K562 (cell line): Measurements from ENCODE around the gene KLHL34. TPM values are rescaled to one million over a fixed set of nuclear protein-coding genes. Genes with fewer than 3 reads are reported as not detected.

Experiments
- ATAC-seq: fragments of 200-7000 bp; cut with Tn5 transposase; 3 replicates; pipeline ENCODE4 v1.9.1; 2020; ENCODE audit warnings: moderate library complexity
- BruUV-seq: library from RNA; stranded (reverse); fragments of 400-500 nt; replicated peaks from 2 replicates; lab custom pipeline; 2021; lab: Mats Ljungman, UMichigan
- CTCF ChIA-PET: fragments of 300-600 bp; formaldehyde crosslinking; extraction: SDS; loops from one replicate; lab custom pipeline; 2021; ENCODE audit warnings: low intra/inter-chr PET ratio; lab: Yijun Ruan, JAX
- POLR2A ChIA-PET: fragments of 300-600, 350-650 bp; sonication (Branson Sonifier 250); formaldehyde crosslinking; extraction: SDS; loops from one replicate; lab custom pipeline; 2021; ENCODE audit warnings: antibody characterized with exemption, inconsistent platforms; lab: Yijun Ruan, JAX
- DNase-seq, 4 experiments: peaks; one replicate each; pipeline versions ENCODE4 v3.0.0 to v3.0.0-alpha.2; 2011 to 2018; ENCODE audit warnings: low spot score in 3 of 4, mixed read lengths in 3 of 4; ENCODE audit errors: extremely low read depth in 1 of 4
- FAIRE-seq: peaks from 2 replicates; lab custom pipeline; 2011; peaks lifted over from hg19 to GRCh38; lab: Jason Lieb, UNC
- H2AFZ ChIP-seq: 2 replicates; pipeline ENCODE4 v1.6.0; 2011; ENCODE audit warnings: low read depth, low read length, control low read depth, inconsistent platforms
- H3K27ac ChIP-seq: fragments of 200-600 bp; 3 replicates; pipeline ENCODE4 v1.8.0; 2011; ENCODE audit warnings: low read depth, mild to moderate bottlenecking, control low read depth, inconsistent platforms, low read length, moderate library complexity, mixed read lengths; ENCODE audit errors: extremely low read depth
- H3K27me3 ChIP-seq, 2 experiments: fragments of 300-600 bp in 1 of 2; 2 replicates in 1 of 2; 3 replicates in 1 of 2; pipeline versions ENCODE4 v1.6.0 to v1.8.0; 2011; ENCODE audit warnings: inconsistent platforms in 2 of 2, low read length in 2 of 2, mild to moderate bottlenecking in 1 of 2, mixed read lengths in 1 of 2, moderate library complexity in 1 of 2; ENCODE audit not compliant: control insufficient read depth in 2 of 2, insufficient read depth in 2 of 2
- H3K36me3 ChIP-seq: fragments of 300-600 bp; 3 replicates; pipeline ENCODE4 v1.8.0; 2011; ENCODE audit warnings: mild to moderate bottlenecking, low read length, inconsistent platforms; ENCODE audit not compliant: control insufficient read depth, insufficient read depth
- H3K4me1 ChIP-seq, 2 experiments: fragments of 200-600 bp in 1 of 2; replicated peaks in 1 of 2; 2 replicates in 1 of 2; 3 replicates in 1 of 2; pipeline versions ENCODE4 v1.5.1 to v1.8.0; 2011; ENCODE audit warnings: inconsistent platforms in 2 of 2, low read length in 2 of 2, mild to moderate bottlenecking in 1 of 2, mixed read lengths in 1 of 2, moderate library complexity in 1 of 2; ENCODE audit not compliant: control insufficient read depth in 2 of 2, insufficient read depth in 2 of 2
- H3K4me2 ChIP-seq: 2 replicates; pipeline ENCODE4 v1.6.1; 2011; ENCODE audit warnings: low read length, control low read depth, inconsistent platforms, mixed read lengths; ENCODE audit not compliant: insufficient read depth
- H3K4me3 ChIP-seq: fragments of 200-600 bp; sonication (generic), shearing (Covaris generic); 2 replicates; pipeline ENCODE4 v1.5.1; 2016; ENCODE audit warnings: control low read depth, inconsistent platforms
- H3K79me2 ChIP-seq: fragments of 200-600 bp; 3 replicates; pipeline ENCODE4 v1.8.0; 2011; ENCODE audit warnings: low read length, inconsistent platforms; ENCODE audit not compliant: control insufficient read depth, insufficient read depth
- H3K9ac ChIP-seq, 2 experiments: 2 replicates each; pipeline versions ENCODE4 v1.6.0 to v1.6.1; 2011; ENCODE audit warnings: low read depth in 2 of 2, low read length in 2 of 2, control low read depth in 1 of 2, inconsistent platforms in 1 of 2, mild to moderate bottlenecking in 1 of 2, mixed read lengths in 1 of 2; ENCODE audit not compliant: insufficient read depth in 1 of 2
- H3K9me1 ChIP-seq: one replicate; pipeline ENCODE4 v1.6.0; 2011; ENCODE audit warnings: inconsistent platforms, mild to moderate bottlenecking, low read length, moderate library complexity; ENCODE audit not compliant: control insufficient read depth, insufficient read depth
- H3K9me3 ChIP-seq: replicated peaks from 2 replicates; pipeline ENCODE4 v1.5.1; 2011; ENCODE audit warnings: low read depth, low read length, inconsistent platforms; ENCODE audit not compliant: control insufficient read depth, insufficient read depth
- H4K20me1 ChIP-seq: replicated peaks from 2 replicates; pipeline ENCODE4 v1.6.1; 2011; ENCODE audit warnings: low read length, inconsistent platforms, mixed read lengths; ENCODE audit not compliant: control insufficient read depth, insufficient read depth
- HCFC1 ChIP-seq: IDR thresholded peaks from 2 replicates; pipeline ENCODE4 v1.6.1; 2012; ENCODE audit warnings: low read depth, low read length, improper control_type of control experiment
- MXI1 ChIP-seq: IDR thresholded peaks from 2 replicates; pipeline ENCODE4 v1.6.1; 2011; ENCODE audit warnings: low read depth, mild to moderate bottlenecking, improper control_type of control experiment, low read length
- POLR2B ChIP-seq: fragments of 450-650 bp; IDR thresholded peaks from 2 replicates; pipeline ENCODE4 v1.6.1; 2018; ENCODE audit warnings: low read depth; ENCODE audit not compliant: partially characterized antibody
- WGBS: fragments of 100-300 bp; shearing (Covaris generic); methylation state at CpG from one replicate; pipeline ENCODE4 v1.1.6; 2016; ENCODE audit warnings: low coverage, mixed read lengths; ENCODE audit not compliant: insufficient coverage; ENCODE audit errors: missing lambda C conversion rate; 5-methylcytosine and 5-hydroxymethylcytosine counted together
- in situ Hi-C: fragments of 300-500 bp; cut with MboI; formaldehyde crosslinking; loops from 4 replicates; pipeline ENCODE4 v1.15.0; 2018; ENCODE audit warnings: inconsistent platforms, mixed read lengths
- intact Hi-C: fragments of 100-400 bp; cut with micrococcal nuclease; formaldehyde crosslinking; loops from 2 replicates; pipeline ENCODE4 v1.14.2; 2022
- polyA plus RNA-seq, 8 experiments: library from polyadenylated mRNA; depleted of rRNA in 4 of 8; stranded (reverse) in 5 of 8; unstranded in 3 of 8; fragments of >200 nt; fragmentation: Nextera tagmentation in 2 of 8; fragmentation: Illumina TruSeq in 1 of 8; extraction: Ambion mirVana in 2 of 8; extraction: Trizol in 1 of 8; gene quantifications; 2 replicates each; pipeline versions ENCODE4 v1.2.1 to v1.2.3, GENCODE V29; 2011 to 2014; ENCODE audit warnings: inconsistent platforms in 1 of 8, missing spikeins in 1 of 8
- total RNA-seq, 7 experiments: library from RNA; depleted of rRNA in 6 of 7; stranded (reverse); fragments of >200 nt in 6 of 7; fragmentation: Illumina TruSeq in 2 of 7; extraction: Trizol in 2 of 7; gene quantifications; 2 replicates each; pipeline versions ENCODE4 v1.2.1 to v1.2.3, GENCODE V29; 2011 to 2021; ENCODE audit warnings: low replicate concordance in 1 of 7
- TF ChIP-seq, protein P1 (sequence below): sonication (generic); formaldehyde crosslinking; IDR thresholded peaks from 2 replicates; pipeline ENCODE4 v1.8.1; 2022; ENCODE audit warnings: missing genetic modification reagents
- TF ChIP-seq, protein P2 (sequence below): fragments of 250-450 bp; sonication (Bioruptor Pico); IDR thresholded peaks from 2 replicates; pipeline ENCODE4 v1.4.0; 2020; ENCODE audit warnings: mild to moderate bottlenecking, moderate library complexity

KLHL34 gene
- total and polyA plus RNA-seq, 9 of the 15 experiments (the other 6 are each of a cell fraction or from before 2014, with no cell fraction given), result not detected

DNA sequence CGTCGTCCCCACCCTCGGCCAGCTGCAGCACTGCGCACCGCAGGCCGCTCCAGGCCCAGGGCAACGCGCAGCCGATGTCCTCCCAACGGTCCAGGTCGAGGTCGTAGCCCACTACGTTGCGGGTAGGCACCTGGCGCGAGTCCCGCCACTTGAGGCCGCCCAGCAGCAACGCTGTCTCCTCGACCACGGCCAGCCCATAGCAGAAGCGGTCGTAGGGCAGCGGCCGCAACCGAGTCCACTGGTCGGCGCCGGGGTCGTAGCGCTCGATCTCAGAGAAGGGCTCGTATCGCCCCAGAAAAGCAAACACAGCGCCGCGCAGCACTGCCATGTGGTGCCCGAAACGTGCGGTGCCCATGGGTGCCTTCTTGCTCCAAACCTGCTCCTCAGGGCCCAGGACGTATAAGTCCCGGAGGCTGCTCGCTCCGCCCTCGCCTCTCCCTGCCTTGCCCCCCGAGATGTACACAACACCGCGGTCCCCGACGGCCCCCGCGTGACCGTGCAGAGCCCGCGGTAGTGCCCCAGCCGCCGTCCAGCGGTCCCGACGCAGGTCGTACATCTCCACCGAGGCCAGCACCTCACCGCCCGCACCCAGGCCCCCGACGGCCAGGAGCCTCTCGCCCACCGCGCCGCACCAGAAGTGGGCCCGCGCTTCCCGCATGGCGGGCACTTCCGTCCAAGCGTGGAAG is 2.1 kb downstream of the KLHL34 start (continued):
- TF ChIP-seq, protein P1, sequence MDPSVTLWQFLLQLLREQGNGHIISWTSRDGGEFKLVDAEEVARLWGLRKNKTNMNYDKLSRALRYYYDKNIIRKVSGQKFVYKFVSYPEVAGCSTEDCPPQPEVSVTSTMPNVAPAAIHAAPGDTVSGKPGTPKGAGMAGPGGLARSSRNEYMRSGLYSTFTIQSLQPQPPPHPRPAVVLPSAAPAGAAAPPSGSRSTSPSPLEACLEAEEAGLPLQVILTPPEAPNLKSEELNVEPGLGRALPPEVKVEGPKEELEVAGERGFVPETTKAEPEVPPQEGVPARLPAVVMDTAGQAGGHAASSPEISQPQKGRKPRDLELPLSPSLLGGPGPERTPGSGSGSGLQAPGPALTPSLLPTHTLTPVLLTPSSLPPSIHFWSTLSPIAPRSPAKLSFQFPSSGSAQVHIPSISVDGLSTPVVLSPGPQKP (CRISPR knock-in tag), result no peak
- TF ChIP-seq, protein P2, sequence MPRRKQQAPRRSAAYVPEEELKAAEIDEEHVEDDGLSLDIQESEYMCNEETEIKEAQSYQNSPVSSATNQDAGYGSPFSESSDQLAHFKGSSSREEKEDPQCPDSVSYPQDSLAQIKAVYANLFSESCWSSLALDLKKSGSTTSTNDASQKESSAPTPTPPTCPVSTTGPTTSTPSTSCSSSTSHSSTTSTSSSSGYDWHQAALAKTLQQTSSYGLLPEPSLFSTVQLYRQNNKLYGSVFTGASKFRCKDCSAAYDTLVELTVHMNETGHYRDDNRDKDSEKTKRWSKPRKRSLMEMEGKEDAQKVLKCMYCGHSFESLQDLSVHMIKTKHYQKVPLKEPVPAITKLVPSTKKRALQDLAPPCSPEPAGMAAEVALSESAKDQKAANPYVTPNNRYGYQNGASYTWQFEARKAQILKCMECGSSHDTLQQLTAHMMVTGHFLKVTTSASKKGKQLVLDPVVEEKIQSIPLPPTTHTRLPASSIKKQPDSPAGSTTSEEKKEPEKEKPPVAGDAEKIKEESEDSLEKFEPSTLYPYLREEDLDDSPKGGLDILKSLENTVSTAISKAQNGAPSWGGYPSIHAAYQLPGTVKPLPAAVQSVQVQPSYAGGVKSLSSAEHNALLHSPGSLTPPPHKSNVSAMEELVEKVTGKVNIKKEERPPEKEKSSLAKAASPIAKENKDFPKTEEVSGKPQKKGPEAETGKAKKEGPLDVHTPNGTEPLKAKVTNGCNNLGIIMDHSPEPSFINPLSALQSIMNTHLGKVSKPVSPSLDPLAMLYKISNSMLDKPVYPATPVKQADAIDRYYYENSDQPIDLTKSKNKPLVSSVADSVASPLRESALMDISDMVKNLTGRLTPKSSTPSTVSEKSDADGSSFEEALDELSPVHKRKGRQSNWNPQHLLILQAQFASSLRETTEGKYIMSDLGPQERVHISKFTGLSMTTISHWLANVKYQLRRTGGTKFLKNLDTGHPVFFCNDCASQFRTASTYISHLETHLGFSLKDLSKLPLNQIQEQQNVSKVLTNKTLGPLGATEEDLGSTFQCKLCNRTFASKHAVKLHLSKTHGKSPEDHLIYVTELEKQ (CRISPR knock-in tag), result no peak

DNA sequence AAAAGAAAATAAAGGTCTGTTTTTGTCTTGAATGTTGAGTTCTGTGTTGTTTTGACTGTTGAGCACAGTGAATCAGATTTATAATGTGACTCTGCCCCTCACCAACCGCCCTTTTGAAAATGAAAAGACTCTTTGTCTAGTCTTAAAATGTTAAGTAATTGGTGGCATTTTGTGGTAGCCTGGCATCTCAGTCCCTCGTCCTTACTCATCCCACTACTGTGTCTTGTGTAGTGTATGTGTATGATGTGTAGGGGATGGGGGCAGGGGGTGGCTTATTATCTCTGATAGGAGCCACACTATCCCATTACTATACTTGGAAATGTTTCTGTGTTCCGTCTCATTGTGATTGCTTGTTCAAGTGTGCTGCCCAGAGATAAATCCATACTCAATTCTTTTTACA is 12.2 kb downstream of the KLHL34 start:
- CTCF ChIA-PET, result no interaction called here
- Histone ChIP-seq H3K4me2 (no peak overlapping the region), H3K4me1 (no peaks in the 10 kb centered on the region), H3K4me3 (no peak overlapping the region), H3K27me3 (no peaks in the 10 kb centered on the region), H3K9ac (no peak overlapping the region), H4K20me1 (no peaks in the 10 kb centered on the region), H3K27ac (no peak overlapping the region), H2AFZ (no peak overlapping the region), H3K9me3 (no peaks in the 10 kb centered on the region), H3K9me1 (no peaks in the 10 kb centered on the region), H3K79me2 (no peaks in the 10 kb centered on the region), H3K36me3 (no peaks in the 10 kb centered on the region)
- TF ChIP-seq HCFC1 (no peak), MXI1 (no peak), POLR2B (no peak)
- WGBS, result 3% methylated on average over 3 of the region's 3 CpGs
- DNase-seq (no peak), FAIRE-seq (no peak), ATAC-seq (no peak)
- in situ Hi-C loops, result no loop called here
- BruUV-seq, result no TSS peak
- intact Hi-C loops, result no loop called here
- POLR2A ChIA-PET, result no interaction called here
